WI38 (cell line): Measurements from ENCODE around the gene IQSEC1.

Experiments used
- H3K4me3 ChIP-seq: 2 replicates; pipeline ENCODE4 v1.5.1; 2011; ENCODE audit warnings: low read depth, mild to moderate bottlenecking, control low read depth, low read length
- TF ChIP-seq, protein P1 (sequence below): IDR thresholded peaks from 2 replicates; pipeline ENCODE4 v1.5.1; 2012; ENCODE audit warnings: low read depth, mild to moderate bottlenecking, control low read depth, low read length

The IQSEC1 gene

DNA sequence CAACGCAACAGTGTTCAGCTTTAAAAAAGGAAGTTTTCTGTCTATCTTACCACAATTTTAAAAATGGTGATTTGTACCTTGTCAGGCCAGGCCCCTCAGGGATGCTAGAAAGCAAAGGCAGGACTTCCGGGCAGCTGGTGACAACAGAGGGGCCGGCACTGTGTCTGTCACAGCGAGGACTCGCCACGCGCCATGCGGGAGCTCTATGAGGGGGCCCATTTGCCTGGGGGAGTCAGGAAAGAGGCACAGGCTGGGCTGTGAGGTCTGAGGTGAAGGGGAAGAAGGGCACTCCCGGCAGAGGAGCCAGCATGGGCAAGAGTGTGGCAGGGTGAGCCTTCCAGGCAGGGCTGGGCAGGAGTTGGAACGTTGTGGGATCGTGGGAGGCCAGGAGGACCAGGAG lies 7.0 kb downstream of the IQSEC1 start:
- TF ChIP-seq, protein P1, sequence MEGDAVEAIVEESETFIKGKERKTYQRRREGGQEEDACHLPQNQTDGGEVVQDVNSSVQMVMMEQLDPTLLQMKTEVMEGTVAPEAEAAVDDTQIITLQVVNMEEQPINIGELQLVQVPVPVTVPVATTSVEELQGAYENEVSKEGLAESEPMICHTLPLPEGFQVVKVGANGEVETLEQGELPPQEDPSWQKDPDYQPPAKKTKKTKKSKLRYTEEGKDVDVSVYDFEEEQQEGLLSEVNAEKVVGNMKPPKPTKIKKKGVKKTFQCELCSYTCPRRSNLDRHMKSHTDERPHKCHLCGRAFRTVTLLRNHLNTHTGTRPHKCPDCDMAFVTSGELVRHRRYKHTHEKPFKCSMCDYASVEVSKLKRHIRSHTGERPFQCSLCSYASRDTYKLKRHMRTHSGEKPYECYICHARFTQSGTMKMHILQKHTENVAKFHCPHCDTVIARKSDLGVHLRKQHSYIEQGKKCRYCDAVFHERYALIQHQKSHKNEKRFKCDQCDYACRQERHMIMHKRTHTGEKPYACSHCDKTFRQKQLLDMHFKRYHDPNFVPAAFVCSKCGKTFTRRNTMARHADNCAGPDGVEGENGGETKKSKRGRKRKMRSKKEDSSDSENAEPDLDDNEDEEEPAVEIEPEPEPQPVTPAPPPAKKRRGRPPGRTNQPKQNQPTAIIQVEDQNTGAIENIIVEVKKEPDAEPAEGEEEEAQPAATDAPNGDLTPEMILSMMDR: no peak
- H3K4me3 ChIP-seq: no peak overlapping the region

DNA sequence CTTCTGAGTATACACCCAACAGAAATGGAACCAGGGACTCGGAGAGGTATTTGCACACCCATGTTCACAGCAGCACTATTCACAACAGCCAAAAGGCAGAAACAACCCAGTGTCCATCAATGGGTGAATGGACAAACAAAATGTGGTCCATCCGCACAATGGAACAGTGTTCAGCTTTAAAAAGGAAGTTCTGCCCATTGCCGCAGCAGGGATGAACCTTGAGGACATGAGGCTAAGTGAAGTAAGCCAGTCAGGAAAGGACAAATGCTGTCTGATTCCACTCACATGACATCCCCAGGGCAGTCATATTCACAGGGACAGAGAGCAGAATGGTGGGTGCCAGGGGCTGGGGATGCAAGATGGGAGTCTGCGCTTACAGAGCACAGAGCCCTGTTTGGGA lies 7.5 kb downstream of the IQSEC1 start:
- TF ChIP-seq, protein P1: no peak
- no peak overlapping the region for H3K4me3 ChIP-seq

DNA sequence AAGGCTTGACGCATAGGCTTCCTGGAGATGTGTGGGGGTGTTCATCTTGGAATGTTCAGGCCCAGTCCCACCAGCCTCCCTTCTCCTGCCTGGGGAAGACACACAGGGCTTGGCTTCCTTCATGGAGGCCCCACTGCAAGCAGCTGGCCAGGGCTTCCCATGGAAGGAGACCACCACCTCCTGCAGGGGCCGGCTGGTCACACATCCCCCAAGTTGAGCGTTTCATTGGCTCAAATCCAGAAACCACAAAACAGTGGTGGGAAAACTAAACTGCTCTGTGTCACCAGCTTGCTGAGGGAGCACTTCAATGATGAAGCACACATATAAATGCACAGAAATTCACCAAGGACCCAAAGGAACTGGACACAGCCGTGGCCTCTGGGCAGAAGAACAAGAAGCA lies 8.3 kb downstream of the IQSEC1 start:
- TF ChIP-seq, protein P1: no peak
- H3K4me3 ChIP-seq: no peak overlapping the region

DNA sequence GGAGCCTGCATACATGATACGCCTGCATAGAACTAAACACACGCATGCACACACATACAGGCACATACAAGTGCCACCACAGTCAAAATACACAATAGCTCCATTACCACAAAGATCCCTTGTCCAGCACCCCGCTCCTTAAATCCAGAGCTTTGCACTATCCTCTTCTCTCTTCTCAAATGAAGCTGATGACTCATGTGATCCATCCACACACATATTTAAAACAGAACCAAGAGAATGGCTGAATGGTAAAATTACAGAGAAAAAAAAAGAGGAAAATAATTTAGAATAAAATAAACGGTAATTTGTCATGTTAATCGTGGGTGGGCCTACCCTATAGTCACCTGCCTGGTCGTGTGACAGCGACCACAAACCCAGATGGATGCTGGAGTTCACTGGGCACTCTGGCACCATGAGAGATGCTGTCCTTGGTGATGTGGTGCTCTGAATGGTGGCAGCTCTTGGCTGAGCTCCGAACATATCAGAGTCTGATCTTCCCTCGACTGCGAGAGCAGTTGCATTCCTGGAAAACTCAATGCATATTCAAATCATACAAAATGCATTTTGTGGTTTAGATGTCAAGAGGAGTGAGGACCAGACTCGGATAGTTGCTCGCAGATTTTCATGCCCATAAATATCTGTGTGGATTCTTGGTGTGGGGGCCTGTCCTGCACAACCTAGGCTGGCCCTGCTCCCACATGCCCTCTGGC lies 8.9 kb downstream of the IQSEC1 start:
- TF ChIP-seq, protein P1: no peak

DNA sequence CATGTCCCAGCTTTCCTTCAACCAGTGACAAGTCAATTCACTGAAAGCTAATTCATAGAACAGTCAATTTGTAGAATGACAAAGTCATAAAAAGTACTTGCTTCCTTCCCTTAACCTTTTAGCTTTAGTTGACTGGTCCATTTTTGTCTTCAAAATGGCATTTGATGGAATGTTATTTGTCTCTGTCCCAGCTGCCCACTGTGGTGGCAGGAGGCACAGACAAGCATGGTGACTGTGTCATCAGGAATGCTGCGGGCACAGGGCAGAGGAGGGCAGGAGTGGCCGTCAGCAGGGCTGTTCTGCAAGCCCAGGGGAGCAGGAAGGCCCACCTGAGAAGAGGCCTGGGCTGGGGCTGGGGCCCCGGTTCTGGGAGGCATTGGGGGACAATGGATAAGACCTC lies 10.0 kb downstream of the IQSEC1 start:
- TF ChIP-seq, protein P1: no peak

More for the DNA sequence above, 8.9 kb downstream of the IQSEC1 start:
- H3K4me3 ChIP-seq: no peak overlapping the region

DNA sequence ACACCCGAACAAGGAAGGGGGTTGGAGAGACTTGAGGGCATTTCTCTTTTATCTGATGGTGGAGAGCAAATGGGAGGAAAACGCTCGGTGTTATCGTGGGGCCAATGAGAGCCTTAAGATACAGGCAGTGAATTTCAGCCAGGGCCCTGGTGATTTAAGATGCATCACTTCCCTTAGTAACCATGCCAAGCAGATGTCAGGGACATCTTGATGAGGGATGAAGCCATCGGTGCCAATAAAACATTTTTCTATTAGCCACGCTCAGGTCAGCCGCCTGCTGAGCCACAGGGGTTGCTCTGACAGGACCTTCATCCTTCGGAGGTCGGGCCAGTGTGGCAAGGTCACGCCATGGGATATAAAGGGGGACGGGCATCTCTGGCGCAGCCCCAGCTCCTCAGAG lies 10.6 kb downstream of the IQSEC1 start:
- no peak overlapping the region for H3K4me3 ChIP-seq
- TF ChIP-seq, protein P1: no peak

More for the DNA sequence above, 10.0 kb downstream of the IQSEC1 start:
- H3K4me3 ChIP-seq: no peak overlapping the region

DNA sequence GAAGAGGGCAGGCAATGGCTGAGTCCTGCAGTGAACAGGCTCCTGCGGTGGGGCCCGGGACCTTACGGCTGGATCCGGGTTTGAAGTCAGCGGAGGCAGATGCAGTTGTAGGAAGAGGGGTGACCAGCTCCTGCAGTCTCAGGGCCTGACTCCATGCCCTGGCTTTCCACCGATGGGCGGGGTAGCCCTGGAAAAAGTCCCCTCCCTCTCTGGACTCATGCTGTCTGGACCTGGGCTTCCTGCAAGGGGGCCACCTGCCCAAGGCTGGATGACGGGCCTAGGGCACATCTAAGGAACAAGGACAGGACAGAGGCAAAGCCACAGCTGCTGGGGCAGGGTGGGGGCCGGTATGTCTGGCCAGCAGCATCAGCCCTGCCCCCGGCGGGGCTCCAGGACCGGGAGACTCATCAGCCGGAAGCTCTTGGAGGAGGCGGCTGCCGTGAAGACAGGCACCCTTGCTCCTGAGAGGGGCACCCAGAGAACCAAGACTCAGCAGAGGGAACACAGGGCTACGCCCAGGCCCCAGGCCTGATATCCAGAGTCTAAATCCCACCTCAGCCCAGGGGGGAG lies 12.8 kb downstream of the IQSEC1 start:
- TF ChIP-seq, protein P1: no peak

More for the DNA sequence above, 12.8 kb downstream of the IQSEC1 start:
- H3K4me3 ChIP-seq: no peak overlapping the region
